ENCODE data around the gene RYR2.
"Not testable (repeated sequence)": the region's sequence is repeated elsewhere in the genome, so short reads cannot be mapped to it uniquely, and the experiment has no call there.

RYR2 gene

GRCh38 chr1:237149857-237150256, 107.9 kb downstream of the RYR2 start:
- Histone ChIP-seq H4K8ac (ENCODE audit: low read depth, low read length) (no peak overlapping the region), H3K23ac (ENCODE audit: low read length) (no peak overlapping the region), H3K4ac (ENCODE audit: low read depth, low read length) (no peak overlapping the region), H2BK12ac (ENCODE audit: low read length) (no peak overlapping the region), H4K91ac (ENCODE audit: low read depth, low read length) (no peak overlapping the region), H2BK5ac (ENCODE audit: low read depth, low read length, poor library complexity) (no peak overlapping the region), H2AK5ac (ENCODE audit: low read length) (no peak overlapping the region), H3K4me2 (ENCODE audit: low read length) (no peak overlapping the region), H3K4me1 (ENCODE audit: control insufficient read depth in 1 of 2, insufficient read depth in 2 of 2, low read length in 2 of 2) (no peaks in the 10 kb centered on the region), H3K79me2 (ENCODE audit: control insufficient read depth, insufficient read depth, low read length, poor library complexity) (no peaks in the 10 kb centered on the region), H3K4me3 (ENCODE audit: low read depth, low read length) (no peak overlapping the region), H4K12ac (ENCODE audit: low read depth, low read length) (no peak overlapping the region), H3K79me1 (ENCODE audit: low read length) (no peaks in the 10 kb centered on the region), H3K9ac (ENCODE audit: low read length) (no peak overlapping the region), H2AFZ (ENCODE audit: insufficient read depth, low read length, poor library complexity) (no peak overlapping the region), H2BK120ac (ENCODE audit: insufficient read depth, low read length, poor library complexity) (no peak overlapping the region), H3K27me3 (ENCODE audit: insufficient read depth, low read length) (no peaks in the 10 kb centered on the region), H3K9me3 (ENCODE audit: insufficient read depth, low read depth, low read length) (no peaks in the 10 kb centered on the region), H3K14ac (ENCODE audit: low read length) (no peak overlapping the region), H3K27ac (ENCODE audit: low read depth, low read length) (no peak overlapping the region), H3K36me3 (ENCODE audit: control insufficient read depth in 1 of 2, insufficient read depth in 2 of 2, low read length in 2 of 2) (no peaks in the 10 kb centered on the region), H3K18ac (ENCODE audit: low read length) (no peak overlapping the region)
- no peak for DNase-seq
- WGBS (ENCODE audit: extremely low coverage, insufficient coverage, insufficient read length): no CpG with 5 or more reads among the region's 3 CpGs

- no CpG with 5 or more reads among the region's 6 CpGs for WGBS (ENCODE audit: extremely low coverage, insufficient coverage, insufficient read length)
- H3K27me3 ChIP-seq (ENCODE audit: insufficient read depth, low read length); H2BK12ac ChIP-seq (ENCODE audit: low read length); DNase-seq; H2BK5ac ChIP-seq (ENCODE audit: low read depth, low read length, poor library complexity); H3K18ac ChIP-seq (ENCODE audit: low read length); H2AFZ ChIP-seq (ENCODE audit: insufficient read depth, low read length, poor library complexity); H3K27ac ChIP-seq (ENCODE audit: low read depth, low read length); H3K4me3 ChIP-seq (ENCODE audit: low read depth, low read length); H3K79me2 ChIP-seq (ENCODE audit: control insufficient read depth, insufficient read depth, low read length, poor library complexity); H3K36me3 ChIP-seq (ENCODE audit: control insufficient read depth in 1 of 2, insufficient read depth in 2 of 2, low read length in 2 of 2); H3K9ac ChIP-seq (ENCODE audit: low read length); H3K23ac ChIP-seq (ENCODE audit: low read length); H3K9me3 ChIP-seq (ENCODE audit: insufficient read depth, low read depth, low read length); H4K91ac ChIP-seq (ENCODE audit: low read depth, low read length); H4K8ac ChIP-seq (ENCODE audit: low read depth, low read length); H3K4me2 ChIP-seq (ENCODE audit: low read length); H3K14ac ChIP-seq (ENCODE audit: low read length); H3K79me1 ChIP-seq (ENCODE audit: low read length); H2AK5ac ChIP-seq (ENCODE audit: low read length); H3K4me1 ChIP-seq (ENCODE audit: control insufficient read depth in 1 of 2, insufficient read depth in 2 of 2, low read length in 2 of 2); H4K12ac ChIP-seq (ENCODE audit: low read depth, low read length); H2BK120ac ChIP-seq (ENCODE audit: insufficient read depth, low read length, poor library complexity); H3K4ac ChIP-seq (ENCODE audit: low read depth, low read length): not testable (repeated sequence)
Measured at GRCh38 chr1:237151979-237152378, 110.0 kb downstream of the RYR2 start.

GRCh38 chr1:237152506-237153335, 110.7 kb downstream of the RYR2 start:
- H3K14ac ChIP-seq (ENCODE audit: low read length): no peak overlapping the region
- H3K9me3 ChIP-seq (ENCODE audit: insufficient read depth, low read depth, low read length): no peaks in the 10 kb centered on the region
- no peaks in the 10 kb centered on the region for H3K4me1 ChIP-seq (ENCODE audit: control insufficient read depth in 1 of 2, insufficient read depth in 2 of 2, low read length in 2 of 2)
- no peak overlapping the region for H2AK5ac ChIP-seq (ENCODE audit: low read length)
- no peak overlapping the region for H4K12ac ChIP-seq (ENCODE audit: low read depth, low read length)
- no peak overlapping the region for H2BK5ac ChIP-seq (ENCODE audit: low read depth, low read length, poor library complexity)
- no peak overlapping the region for H4K8ac ChIP-seq (ENCODE audit: low read depth, low read length)
- no peaks in the 10 kb centered on the region for H3K79me2 ChIP-seq (ENCODE audit: control insufficient read depth, insufficient read depth, low read length, poor library complexity)
- H3K27me3 ChIP-seq (ENCODE audit: insufficient read depth, low read length): no peaks in the 10 kb centered on the region
- WGBS (ENCODE audit: extremely low coverage, insufficient coverage, insufficient read length): 100% methylated on average over 1 of the region's 5 CpGs
- H3K27ac ChIP-seq (ENCODE audit: low read depth, low read length): no peak overlapping the region
- no peak overlapping the region for H2BK120ac ChIP-seq (ENCODE audit: insufficient read depth, low read length, poor library complexity)
- DNase-seq: no peak
- no peak overlapping the region for H3K4me3 ChIP-seq (ENCODE audit: low read depth, low read length)
- H3K4me2 ChIP-seq (ENCODE audit: low read length): no peak overlapping the region
- no peak overlapping the region for H2BK12ac ChIP-seq (ENCODE audit: low read length)
- no peak overlapping the region for H3K9ac ChIP-seq (ENCODE audit: low read length)
- H3K79me1 ChIP-seq (ENCODE audit: low read length): no peaks in the 10 kb centered on the region
- H2AFZ ChIP-seq (ENCODE audit: insufficient read depth, low read length, poor library complexity): no peak overlapping the region
- no peak overlapping the region for H4K91ac ChIP-seq (ENCODE audit: low read depth, low read length)
- H3K36me3 ChIP-seq (ENCODE audit: control insufficient read depth in 1 of 2, insufficient read depth in 2 of 2, low read length in 2 of 2): no peaks in the 10 kb centered on the region
- no peak overlapping the region for H3K23ac ChIP-seq (ENCODE audit: low read length)
- H3K18ac ChIP-seq (ENCODE audit: low read length): no peak overlapping the region
- no peak overlapping the region for H3K4ac ChIP-seq (ENCODE audit: low read depth, low read length)

- Histone ChIP-seq H3K4me2 (ENCODE audit: low read length) (no peak overlapping the region), H2BK5ac (ENCODE audit: low read depth, low read length, poor library complexity) (no peak overlapping the region), H3K27me3 (ENCODE audit: insufficient read depth, low read length) (no peaks in the 10 kb centered on the region), H3K36me3 (ENCODE audit: control insufficient read depth in 1 of 2, insufficient read depth in 2 of 2, low read length in 2 of 2) (no peaks in the 10 kb centered on the region), H3K14ac (ENCODE audit: low read length) (no peak overlapping the region), H3K4ac (ENCODE audit: low read depth, low read length) (no peak overlapping the region), H3K79me2 (ENCODE audit: control insufficient read depth, insufficient read depth, low read length, poor library complexity) (no peaks in the 10 kb centered on the region), H3K23ac (ENCODE audit: low read length) (no peak overlapping the region), H3K9me3 (ENCODE audit: insufficient read depth, low read depth, low read length) (no peaks in the 10 kb centered on the region), H3K9ac (ENCODE audit: low read length) (no peak overlapping the region), H3K18ac (ENCODE audit: low read length) (no peak overlapping the region), H2BK12ac (ENCODE audit: low read length) (no peak overlapping the region), H2AK5ac (ENCODE audit: low read length) (no peak overlapping the region), H4K12ac (ENCODE audit: low read depth, low read length) (no peak overlapping the region), H4K8ac (ENCODE audit: low read depth, low read length) (no peak overlapping the region), H3K4me1 (ENCODE audit: control insufficient read depth in 1 of 2, insufficient read depth in 2 of 2, low read length in 2 of 2) (no peaks in the 10 kb centered on the region), H3K79me1 (ENCODE audit: low read length) (no peaks in the 10 kb centered on the region), H3K27ac (ENCODE audit: low read depth, low read length) (no peak overlapping the region), H2BK120ac (ENCODE audit: insufficient read depth, low read length, poor library complexity) (no peak overlapping the region), H2AFZ (ENCODE audit: insufficient read depth, low read length, poor library complexity) (no peak overlapping the region), H4K91ac (ENCODE audit: low read depth, low read length) (no peak overlapping the region), H3K4me3 (ENCODE audit: low read depth, low read length) (no peak overlapping the region)
- WGBS (ENCODE audit: extremely low coverage, insufficient coverage, insufficient read length): no CpG with 5 or more reads among the region's 5 CpGs
- DNase-seq: peak; percentile 57 to 67
Measured at GRCh38 chr1:237154157-237154556, 112.2 kb downstream of the RYR2 start.
